GM23248 (cell line): Measurements from ENCODE around the gene PKD1L1.

Source experiments
- EZH2 ChIP-seq: fragments of 200-600 bp; sonication (generic); IDR thresholded peaks from 2 replicates; pipeline ENCODE4 v1.6.1; 2018; ENCODE audit warnings: antibody characterized with exemption, mild to moderate bottlenecking; ENCODE audit not compliant: insufficient read depth, poor library complexity, severe bottlenecking
- EZH2phosphoT487 ChIP-seq: fragments of 200-600 bp; sonication (generic); IDR thresholded peaks from 2 replicates; pipeline ENCODE4 v1.6.1; 2018; ENCODE audit warnings: antibody characterized with exemption, moderate library complexity, mild to moderate bottlenecking, low read depth; ENCODE audit not compliant: insufficient read depth

DNA sequence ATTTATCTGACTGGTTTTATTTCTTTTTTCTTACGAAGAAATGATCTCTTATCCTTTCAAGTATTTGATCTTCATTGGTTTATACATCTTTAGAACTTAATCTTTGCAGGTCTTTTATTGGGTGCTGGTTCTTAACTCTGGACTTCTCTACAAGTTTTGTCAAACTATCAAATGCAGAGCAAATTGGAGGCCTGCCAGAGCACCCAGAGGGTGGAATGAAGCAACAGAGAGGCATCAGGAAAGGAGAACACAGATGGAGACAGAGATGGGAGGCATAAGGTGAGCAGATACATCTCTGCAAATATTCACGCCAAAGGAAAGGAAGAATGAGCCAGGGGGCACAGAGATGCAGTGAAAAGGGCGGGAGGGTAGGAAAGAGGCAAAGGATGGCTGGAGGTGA is 130.3 kb downstream of the PKD1L1 start:
- TF ChIP-seq EZH2 (no peak), EZH2phosphoT487 (no peak)
